ENCODE data around the gene BSN.

- TF ChIP-seq CTCF (IDR thresholded peaks at IDR 0.05; ENCODE audit: low read depth, low read length) (no peak), POLR2A (IDR thresholded peaks at IDR 0.05; ENCODE audit: extremely low read depth, insufficient read length) (no peak)
Measured at GRCh38 chr3:49570028-49570654, 15.9 kb downstream of the BSN start.

Data from NB4 (cell line).